Measurements from ENCODE around the gene RAPSN.

Gene RAPSN

GRCh38 chr11:47409440-47410369 is 39.2 kb downstream of the RAPSN start:
- peak overlapping the region; percentile 70 for H3K4me3 ChIP-seq (ENCODE audit: low read depth, low read length)
- TF ChIP-seq CTCF (conservative IDR thresholded peaks at IDR 0.05; ENCODE audit: low read depth, low read length), result no peak
- DNase-seq (ENCODE audit: low read depth), result no peak

- H3K4me3 ChIP-seq (ENCODE audit: low read depth, low read length), result peak overlapping the region; percentile 70
- no peak for TF ChIP-seq CTCF (conservative IDR thresholded peaks at IDR 0.05; ENCODE audit: low read depth, low read length)
- DNase-seq (ENCODE audit: low read depth), result peak; percentile 83
Measured at GRCh38 chr11:47408598-47409439, 40.1 kb downstream of the RAPSN start.

GRCh38 chr11:47407746-47408590 is 41.0 kb downstream of the RAPSN start, which contains the start of gene SLC39A13:
TSS of gene SLC39A13 (plus strand) at chr11:47408590. CDS start at chr11:47410095, 1,505 bp downstream.
- H3K4me3 ChIP-seq (ENCODE audit: low read depth, low read length), result peak within 1 kb of the TSS; percentile 70
- TF ChIP-seq CTCF (conservative IDR thresholded peaks at IDR 0.05; ENCODE audit: low read depth, low read length), result peak; percentile 40
- DNase-seq (ENCODE audit: low read depth), result peak; percentile 97

- peak; percentile 30 for TF ChIP-seq CTCF (conservative IDR thresholded peaks at IDR 0.05; ENCODE audit: low read depth, low read length)
- peak; percentile 34 for DNase-seq (ENCODE audit: low read depth)
- H3K4me3 ChIP-seq (ENCODE audit: low read depth, low read length), result peak overlapping the region; percentile 70
Measured at GRCh38 chr11:47406896-47407745, 41.8 kb downstream of the RAPSN start.

GRCh38 chr11:47403571-47403970 is 45.4 kb downstream of the RAPSN start:
- TF ChIP-seq CTCF (conservative IDR thresholded peaks at IDR 0.05; ENCODE audit: low read depth, low read length), result no peak
- H3K4me3 ChIP-seq (ENCODE audit: low read depth, low read length), result no peak overlapping the region
- no peak for DNase-seq (ENCODE audit: low read depth)
